Suprapubic skin (tissue), 4 donors: ENCODE results near the gene WDR44.

ENCODE experiments used
- CTCF ChIP-seq, 2 donors: fragments of 200-600 bp in 1 of 2; fragments of 450-650 bp in 1 of 2; sonication (generic) in 1 of 2; IDR thresholded peaks; one replicate each; pipeline ENCODE4 v1.5.1; 2016 to 2019; ENCODE audit warnings: antibody characterized with exemption in 2 of 2, mild to moderate bottlenecking in 1 of 2, moderate library complexity in 1 of 2
- EP300 ChIP-seq: sonication (generic); formaldehyde crosslinking; IDR thresholded peaks from one replicate; pipeline ENCODE4 v1.6.1; 2017; ENCODE audit warnings: antibody characterized with exemption
- POLR2A ChIP-seq, 2 donors: fragments of 450-650 bp; IDR thresholded peaks; one replicate each; pipeline ENCODE4 v1.6.1; 2017; ENCODE audit warnings: antibody characterized with exemption in 2 of 2, mild to moderate bottlenecking in 2 of 2, moderate library complexity in 2 of 2
- POLR2AphosphoS5 ChIP-seq, 3 donors: sonication (generic); formaldehyde crosslinking; IDR thresholded peaks; one replicate each; pipeline ENCODE4 v1.6.1; 2017; ENCODE audit warnings: antibody characterized with exemption in 3 of 3

- TF ChIP-seq POLR2A (IDR thresholded peaks at IDR 0.05) (no peak), CTCF (IDR thresholded peaks at IDR 0.05) (no peak), EP300 (no peak), POLR2AphosphoS5 (IDR thresholded peaks at IDR 0.05) (no peak)
These were observed 21.3 kb upstream of the WDR44 start for GRCh38 chrX:118324588-118324987.
